ENCODE data around the gene OTP. TPM values are rescaled to one million over a fixed set of nuclear protein-coding genes. Genes with fewer than 3 reads are reported as not detected.

Gene OTP
- total and polyA plus RNA-seq, 2 experiments from 2014 or later = not detected

DNA sequence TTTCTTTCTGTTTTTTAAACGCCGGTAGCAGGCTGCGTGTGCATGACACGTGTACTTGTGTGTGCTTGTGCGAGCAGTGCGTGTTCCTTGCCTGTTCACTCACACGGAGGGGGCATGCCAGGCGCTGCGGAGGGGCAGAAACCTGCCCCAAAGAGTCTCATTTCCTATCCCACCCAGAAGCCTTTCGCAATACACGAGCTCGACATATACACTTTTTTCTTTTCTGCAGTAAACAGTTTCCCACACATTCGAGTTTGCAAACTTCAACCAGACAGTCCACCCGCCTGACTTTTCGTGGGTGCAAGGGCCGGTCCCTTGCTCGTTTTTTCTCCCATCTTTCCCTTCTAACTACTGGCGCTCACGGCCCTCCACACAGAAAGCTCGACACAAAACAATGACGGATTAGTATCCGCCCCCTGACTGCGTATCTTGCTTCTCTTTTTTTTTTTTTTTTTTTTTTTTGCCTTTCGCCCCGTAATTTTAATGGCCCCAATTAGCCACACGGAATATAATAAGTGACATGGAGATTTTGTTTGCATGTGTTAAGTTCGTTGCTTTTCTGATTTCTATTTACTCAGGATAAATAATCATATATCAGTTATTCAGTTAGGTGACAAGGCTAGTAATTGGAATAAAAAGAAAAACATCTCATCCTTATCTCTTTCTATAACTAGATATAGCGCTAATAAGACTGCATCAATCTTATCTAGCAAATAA is 5.3 kb upstream of the OTP start:
- Histone ChIP-seq H3K79me2 (no peaks in the 10 kb centered on the region), H4K20me1 (ENCODE audit: insufficient read depth, poor library complexity, severe bottlenecking) (no peaks in the 10 kb centered on the region), H3K9me2 (replicated peaks; ENCODE audit: insufficient read depth) (no peaks in the 10 kb centered on the region), H3K9me3 (ENCODE audit: low read depth) (no peaks in the 10 kb centered on the region), H3K4me2 (peak overlapping the region; percentile 37), H3K36me3 (replicated peaks; ENCODE audit: insufficient read depth, low read depth) (no peaks in the 10 kb centered on the region), H2AFZ (no peak overlapping the region), H3K4me1 (ENCODE audit: insufficient read depth) (peaks cover 9% of the 10 kb centered on the region), H3K27ac (no peak overlapping the region), H3K27me3 (peaks cover 97% of the 10 kb centered on the region), H3K4me3 (no peak overlapping the region)
- TF ChIP-seq EZH2phosphoT487 (IDR thresholded peaks at IDR 0.05; ENCODE audit: low read depth, severe bottlenecking, unreplicated experiment) = peak; percentile 36
- TF ChIP-seq EZH2 (IDR thresholded peaks at IDR 0.05; ENCODE audit: borderline replicate concordance) = no peak
- TF ChIP-seq, protein P1, sequence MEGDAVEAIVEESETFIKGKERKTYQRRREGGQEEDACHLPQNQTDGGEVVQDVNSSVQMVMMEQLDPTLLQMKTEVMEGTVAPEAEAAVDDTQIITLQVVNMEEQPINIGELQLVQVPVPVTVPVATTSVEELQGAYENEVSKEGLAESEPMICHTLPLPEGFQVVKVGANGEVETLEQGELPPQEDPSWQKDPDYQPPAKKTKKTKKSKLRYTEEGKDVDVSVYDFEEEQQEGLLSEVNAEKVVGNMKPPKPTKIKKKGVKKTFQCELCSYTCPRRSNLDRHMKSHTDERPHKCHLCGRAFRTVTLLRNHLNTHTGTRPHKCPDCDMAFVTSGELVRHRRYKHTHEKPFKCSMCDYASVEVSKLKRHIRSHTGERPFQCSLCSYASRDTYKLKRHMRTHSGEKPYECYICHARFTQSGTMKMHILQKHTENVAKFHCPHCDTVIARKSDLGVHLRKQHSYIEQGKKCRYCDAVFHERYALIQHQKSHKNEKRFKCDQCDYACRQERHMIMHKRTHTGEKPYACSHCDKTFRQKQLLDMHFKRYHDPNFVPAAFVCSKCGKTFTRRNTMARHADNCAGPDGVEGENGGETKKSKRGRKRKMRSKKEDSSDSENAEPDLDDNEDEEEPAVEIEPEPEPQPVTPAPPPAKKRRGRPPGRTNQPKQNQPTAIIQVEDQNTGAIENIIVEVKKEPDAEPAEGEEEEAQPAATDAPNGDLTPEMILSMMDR (IDR thresholded peaks at IDR 0.05; ENCODE audit: poor library complexity) = no peak
- no peak for DNase-seq (ENCODE audit: low spot score)
- 2% methylated on average over 28 of the region's 28 CpGs for WGBS (ENCODE audit: low lambda C conversion rate, missing lambda C conversion rate)

DNA sequence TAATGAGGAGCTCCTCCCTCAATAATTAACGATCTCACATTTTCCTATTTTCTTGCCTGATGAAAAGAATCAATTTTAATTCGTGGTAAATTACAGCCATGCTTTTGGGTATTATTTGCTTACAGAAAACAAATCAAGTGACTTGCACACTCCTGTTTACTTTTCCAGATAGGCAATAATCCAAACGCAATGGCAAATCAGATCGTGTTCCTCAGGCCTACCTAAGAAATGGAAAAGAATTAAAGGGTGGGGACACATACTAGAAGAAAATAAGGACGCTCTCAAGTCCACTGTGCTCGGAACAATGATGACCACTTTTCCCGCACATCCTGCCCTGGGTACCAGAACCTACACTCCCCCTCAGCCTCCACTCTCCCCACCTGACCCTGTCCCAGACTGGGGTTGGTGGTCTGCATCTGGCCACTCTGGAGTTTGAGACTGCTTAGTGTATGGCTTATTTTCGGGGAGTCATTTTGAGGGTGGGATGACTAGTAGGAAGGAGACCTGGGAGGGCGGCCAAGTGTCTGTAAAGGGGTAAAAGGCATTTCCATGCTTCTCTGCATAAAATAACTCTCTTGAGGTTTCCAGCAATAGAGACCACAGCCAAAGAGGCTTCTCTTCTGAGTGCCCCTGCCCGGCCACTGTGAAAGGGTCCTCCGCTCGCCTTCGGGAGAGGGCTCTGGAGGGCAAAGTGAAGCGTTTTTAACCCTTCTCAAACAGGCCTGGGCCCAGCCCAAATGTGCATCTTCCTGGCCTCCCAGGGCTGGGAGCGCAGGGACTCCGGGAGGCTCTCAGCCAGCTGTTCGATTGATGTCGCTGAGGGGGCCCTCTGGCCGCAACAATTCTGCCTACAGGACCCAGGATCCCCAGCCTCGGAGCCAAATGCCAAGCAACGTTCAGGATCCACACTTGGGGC is 4.5 kb upstream of the OTP start:
- TF ChIP-seq, protein P1 (IDR thresholded peaks at IDR 0.05; ENCODE audit: poor library complexity) = no peak
- TF ChIP-seq EZH2phosphoT487 (IDR thresholded peaks at IDR 0.05; ENCODE audit: low read depth, severe bottlenecking, unreplicated experiment) (no peak), EZH2 (IDR thresholded peaks at IDR 0.05; ENCODE audit: borderline replicate concordance) (no peak)
- 5% methylated on average over 21 of the region's 21 CpGs for WGBS (ENCODE audit: low lambda C conversion rate, missing lambda C conversion rate)
- Histone ChIP-seq H3K4me2 (peak overlapping the region; percentile 37), H3K27ac (no peak overlapping the region), H3K79me2 (no peaks in the 10 kb centered on the region), H3K4me3 (no peak overlapping the region), H4K20me1 (ENCODE audit: insufficient read depth, poor library complexity, severe bottlenecking) (no peaks in the 10 kb centered on the region), H3K36me3 (replicated peaks; ENCODE audit: insufficient read depth, low read depth) (no peaks in the 10 kb centered on the region), H3K4me1 (ENCODE audit: insufficient read depth) (peaks cover 9% of the 10 kb centered on the region), H2AFZ (no peak overlapping the region), H3K27me3 (peaks cover 97% of the 10 kb centered on the region), H3K9me3 (ENCODE audit: low read depth) (no peaks in the 10 kb centered on the region), H3K9me2 (replicated peaks; ENCODE audit: insufficient read depth) (no peaks in the 10 kb centered on the region)
- no peak for DNase-seq (ENCODE audit: low spot score)

DNA sequence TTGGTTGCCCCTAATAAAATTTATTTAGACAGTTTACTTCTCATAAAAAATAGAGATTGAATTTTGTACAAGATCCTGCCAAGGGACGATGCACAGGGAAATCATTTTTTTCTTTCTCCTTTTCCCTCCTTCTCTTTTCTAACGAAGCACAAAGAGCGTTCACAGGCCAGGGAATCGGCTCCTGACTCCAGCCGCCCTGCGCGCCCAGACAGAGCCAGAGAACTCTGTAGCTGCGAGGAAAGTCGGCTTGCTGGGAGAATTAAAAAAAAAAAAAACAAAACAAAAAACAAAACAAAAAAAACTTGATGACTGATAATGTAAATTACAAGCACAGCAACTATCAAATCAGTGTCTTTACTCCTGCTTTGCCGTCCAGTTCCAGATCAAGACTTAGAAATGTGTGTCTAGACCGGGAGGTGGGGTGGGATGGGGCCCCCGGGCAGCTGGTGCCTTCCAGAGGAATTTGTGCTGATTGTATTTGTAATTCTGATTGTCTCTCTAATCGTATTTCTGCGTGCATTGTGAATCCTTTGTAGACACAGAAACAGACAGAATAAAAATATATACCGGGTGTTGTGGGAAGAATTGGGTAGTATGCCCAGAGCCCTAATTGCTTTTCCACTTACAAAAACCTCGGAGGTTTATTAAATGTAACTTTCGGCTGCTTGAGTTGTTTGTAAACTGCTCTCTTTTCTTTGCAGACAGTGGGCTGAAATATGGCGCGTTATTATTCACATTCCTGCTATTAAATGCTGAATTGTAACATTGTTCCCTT is 3.6 kb upstream of the OTP start:
- no peaks in the 10 kb centered on the region for H3K79me2 ChIP-seq
- H3K36me3 ChIP-seq (replicated peaks; ENCODE audit: insufficient read depth, low read depth) = no peaks in the 10 kb centered on the region
- H3K9me3 ChIP-seq (ENCODE audit: low read depth) = no peaks in the 10 kb centered on the region
- no peak overlapping the region for H3K4me3 ChIP-seq
- H4K20me1 ChIP-seq (ENCODE audit: insufficient read depth, poor library complexity, severe bottlenecking) = no peaks in the 10 kb centered on the region
- no peak overlapping the region for H2AFZ ChIP-seq
- H3K27ac ChIP-seq = no peak overlapping the region
- no peaks in the 10 kb centered on the region for H3K9me2 ChIP-seq (replicated peaks; ENCODE audit: insufficient read depth)
- DNase-seq (ENCODE audit: low spot score) = no peak
- TF ChIP-seq EZH2phosphoT487 (IDR thresholded peaks at IDR 0.05; ENCODE audit: low read depth, severe bottlenecking, unreplicated experiment) = peak; percentile 20
- TF ChIP-seq EZH2 (IDR thresholded peaks at IDR 0.05; ENCODE audit: borderline replicate concordance) = no peak
- TF ChIP-seq, protein P1 (IDR thresholded peaks at IDR 0.05; ENCODE audit: poor library complexity) = no peak
- 10% methylated on average over 19 of the region's 19 CpGs for WGBS (ENCODE audit: low lambda C conversion rate, missing lambda C conversion rate)
- peaks cover 97% of the 10 kb centered on the region for H3K27me3 ChIP-seq
- H3K4me2 ChIP-seq = no peak overlapping the region
- peaks cover 9% of the 10 kb centered on the region for H3K4me1 ChIP-seq (ENCODE audit: insufficient read depth)

Data from hepatocyte (in vitro differentiated cells).